A549 (cell line): ENCODE data around the gene ZNF354C. TPM values are rescaled to one million over a fixed set of nuclear protein-coding genes. Genes with fewer than 3 reads are reported as not detected.

Experiments
- ATAC-seq, 2 experiments: fragments of 200-7000 bp in 1 of 2; fragments of >200 bp in 1 of 2; cut with Nextera tagmentation in 1 of 2; cut with Tn5 transposase in 1 of 2; 3 replicates each; pipeline versions ENCODE4 v1.8.0 to v1.9.1; 2018 to 2020; ENCODE audit warnings: mild to moderate bottlenecking in 1 of 2, moderate library complexity in 1 of 2
- CTCF ChIA-PET: fragments of 300-600 bp; sonication (Branson Sonifier 250); formaldehyde crosslinking; extraction: SDS; loops from one replicate; lab custom pipeline; 2021; ENCODE audit warnings: antibody characterized with exemption, inconsistent platforms; lab: Yijun Ruan, JAX
- POLR2A ChIA-PET: fragments of 350-600 bp; formaldehyde crosslinking; extraction: SDS; loops from one replicate; lab custom pipeline; 2021; ENCODE audit warnings: antibody characterized with exemption, inconsistent platforms; lab: Yijun Ruan, JAX
- DNase-seq, 2 experiments: peaks; one replicate each; pipeline versions ENCODE4 v3.0.0 to v3.0.0-alpha.2; 2011 to 2016; ENCODE audit warnings: low read depth in 1 of 2, low spot score in 1 of 2
- FAIRE-seq: peaks from 2 replicates; lab custom pipeline; 2011; peaks lifted over from hg19 to GRCh38; lab: Jason Lieb, UNC
- H3K27ac ChIP-seq, 2 experiments: fragments of >200 bp; sonication (Bioruptor Twin); formaldehyde crosslinking; 3 replicates each; pipeline ENCODE4 v1.5.1; 2016 to 2017
- H3K4me1 ChIP-seq: fragments of >200 bp; sonication (Bioruptor Twin); formaldehyde crosslinking; 3 replicates; pipeline ENCODE4 v1.6.1; 2016
- H3K4me2 ChIP-seq: fragments of >200 bp; sonication (Bioruptor Twin); formaldehyde crosslinking; 3 replicates; pipeline ENCODE4 v1.6.1; 2016
- H3K4me3 ChIP-seq: fragments of >200 bp; sonication (Bioruptor Twin); formaldehyde crosslinking; 3 replicates; pipeline ENCODE4 v1.5.1; 2016
- H3K9me3 ChIP-seq: fragments of >200 bp; sonication (Bioruptor Twin); formaldehyde crosslinking; 3 replicates; pipeline ENCODE4 v1.6.1; 2016
- CBX2 ChIP-seq: fragments of 200-600 bp; sonication (generic); IDR thresholded peaks from 2 replicates; pipeline ENCODE4 v1.6.1; 2016; ENCODE audit warnings: low read depth, mild to moderate bottlenecking, borderline replicate concordance
- CHD2 ChIP-seq: fragments of 150-350 bp; IDR thresholded peaks from 2 replicates; pipeline ENCODE4 v1.6.1; 2014; ENCODE audit warnings: low read length; ENCODE audit not compliant: partially characterized antibody
- E2F6 ChIP-seq: IDR thresholded peaks from 2 replicates; pipeline ENCODE4 v1.6.1; 2012; ENCODE audit warnings: low read depth, borderline replicate concordance
- EP300 ChIP-seq, 2 experiments: fragments of >200 bp; sonication (Bioruptor Twin); formaldehyde crosslinking; IDR thresholded peaks; 2 replicates in 1 of 2; 3 replicates in 1 of 2; pipeline ENCODE4 v1.6.1; 2016 to 2017
- HDAC2 ChIP-seq: fragments of 200-600 bp; sonication (generic); IDR thresholded peaks from 2 replicates; pipeline ENCODE4 v1.6.1; 2016
- HES2 ChIP-seq: fragments of >200 bp; sonication (Bioruptor Twin); formaldehyde crosslinking; IDR thresholded peaks from 2 replicates; pipeline ENCODE4 v1.6.1; 2016
- HEYL ChIP-seq: fragments of 250-450 bp; sonication (Bioruptor Pico); IDR thresholded peaks from 2 replicates; pipeline ENCODE4 v1.8.0; 2021; ENCODE audit warnings: mild to moderate bottlenecking, moderate library complexity
- HMGXB4 ChIP-seq: fragments of 250-450 bp; sonication (Bioruptor Pico); IDR thresholded peaks from 2 replicates; pipeline ENCODE4 v1.5.0; 2021; ENCODE audit warnings: mild to moderate bottlenecking, moderate library complexity, borderline replicate concordance
- HOXB5 ChIP-seq: fragments of 250-450 bp; sonication (Bioruptor Pico); IDR thresholded peaks from 2 replicates; pipeline ENCODE4 v1.5.0; 2020; ENCODE audit warnings: mild to moderate bottlenecking, moderate library complexity
- JUNB ChIP-seq: fragments of >200 bp; sonication (Bioruptor Twin); formaldehyde crosslinking; IDR thresholded peaks from 2 replicates; pipeline ENCODE4 v1.6.1; 2016
- MAFK ChIP-seq: fragments of 450-650 bp; IDR thresholded peaks from 2 replicates; pipeline ENCODE4 v1.6.1; 2014; ENCODE audit not compliant: partially characterized antibody
- MYC ChIP-seq: IDR thresholded peaks from 2 replicates; pipeline ENCODE4 v1.6.1; 2012; ENCODE audit warnings: mild to moderate bottlenecking, inconsistent platforms, low read length, improper control_type of control experiment, borderline replicate concordance
- NPAS2 ChIP-seq: fragments of 250-450 bp; sonication (Bioruptor Pico); IDR thresholded peaks from 2 replicates; pipeline ENCODE4 v1.8.0; 2022; ENCODE audit warnings: mild to moderate bottlenecking, moderate library complexity, borderline replicate concordance
- NR3C1 ChIP-seq: fragments of >200 bp; sonication (Bioruptor Twin); formaldehyde crosslinking; IDR thresholded peaks from 3 replicates; pipeline ENCODE4 v1.6.1; 2017
- PBX3 ChIP-seq: IDR thresholded peaks from 2 replicates; pipeline ENCODE4 v1.6.1; 2012
- PHF8 ChIP-seq: fragments of 200-600 bp; sonication (generic); IDR thresholded peaks from 2 replicates; pipeline ENCODE4 v1.6.1; 2016; ENCODE audit warnings: low read depth, mild to moderate bottlenecking, antibody characterized with exemption, moderate library complexity, borderline replicate concordance
- RAD21 ChIP-seq, 2 experiments: fragments of >200 bp in 1 of 2; sonication (Bioruptor Twin) in 1 of 2; formaldehyde crosslinking in 1 of 2; IDR thresholded peaks in 1 of 2; conservative IDR thresholded peaks in 1 of 2; 2 replicates in 1 of 2; 3 replicates in 1 of 2; pipeline ENCODE4 v1.6.1; 2012 to 2018; ENCODE audit warnings: inconsistent platforms in 1 of 2
- RARB ChIP-seq: fragments of 250-450 bp; sonication (Bioruptor Pico); IDR thresholded peaks from 2 replicates; pipeline ENCODE4 v1.8.0; 2021; ENCODE audit warnings: mild to moderate bottlenecking, moderate library complexity
- RNF2 ChIP-seq: fragments of 200-600 bp; sonication (generic); IDR thresholded peaks from 2 replicates; pipeline ENCODE4 v1.6.1; 2016; ENCODE audit warnings: low read depth, mild to moderate bottlenecking, antibody characterized with exemption, moderate library complexity, borderline replicate concordance
- TFCP2L1 ChIP-seq: fragments of 250-450 bp; sonication (Bioruptor Pico); IDR thresholded peaks from 2 replicates; pipeline ENCODE4 v1.5.0; 2021; ENCODE audit warnings: mild to moderate bottlenecking
- ZC3H11A ChIP-seq: fragments of 450-650 bp; IDR thresholded peaks from 2 replicates; pipeline ENCODE4 v1.6.1; 2014; ENCODE audit warnings: antibody characterized with exemption, mild to moderate bottlenecking
- WGBS: methylation state at CpG from one replicate; pipeline ENCODE4 v1.1.6; 2017; ENCODE audit errors: missing lambda C conversion rate; 5-methylcytosine and 5-hydroxymethylcytosine counted together
- polyA plus RNA-seq, 4 experiments: library from polyadenylated mRNA; depleted of rRNA in 3 of 4; stranded (reverse); fragments of >200 nt; fragmentation: RNase III in 1 of 4; extraction: RNeasy Plus Mini Kit Qiagen cat#74134 plus additional on column Dnase treatment in 1 of 4; gene quantifications; 2 replicates in 3 of 4; 3 replicates in 1 of 4; pipeline ENCODE4 v1.2.3, GENCODE V29; 2011 to 2017

ZNF354C gene
- polyA plus RNA-seq, 2 of the 4 experiments (the other 2 are of a cell fraction) = 1.7 to 2.3 TPM

GRCh38 chr5:179054036-179054785, 6.0 kb upstream of the ZNF354C start:
- Histone ChIP-seq H3K4me1 (no peaks in the 10 kb centered on the region), H3K4me3 (no peak overlapping the region), H3K27ac (no peak overlapping the region), H3K9me3 (peaks cover 41% of the 10 kb centered on the region), H3K4me2 (no peak overlapping the region)
- DNase-seq (no peak), ATAC-seq (no peak), FAIRE-seq (no peak)
- ChIA-PET POLR2A (no interaction called here), CTCF (interaction anchor here (1.4 kb wide), 1 partner anchor 9 kb away, joined by 3 read pairs; no protein-coding TSS in a partner anchor)
- WGBS = 38% methylated on average over 15 of the region's 15 CpGs
- TF ChIP-seq CHD2 = no peak
- TF ChIP-seq RAD21 (conservative IDR thresholded peaks at IDR 0.05 in 1 of 2, IDR thresholded peaks at IDR 0.05 in 1 of 2) = no peak
- TF ChIP-seq TFCP2L1 (CRISPR knock-in tag) = no peak
- TF ChIP-seq NPAS2 = no peak
- no peak for TF ChIP-seq CBX2
- no peak for TF ChIP-seq PHF8
- no peak for TF ChIP-seq RARB (CRISPR knock-in tag)
- TF ChIP-seq HES2 = no peak
- TF ChIP-seq E2F6 = no peak
- TF ChIP-seq EP300 (IDR thresholded peaks at IDR 0.05) = no peak
- TF ChIP-seq MAFK = no peak
- no peak for TF ChIP-seq HMGXB4 (CRISPR knock-in tag)
- no peak for TF ChIP-seq RNF2
- TF ChIP-seq NR3C1 = no peak
- TF ChIP-seq PBX3 = no peak
- no peak for TF ChIP-seq ZC3H11A
- no peak for TF ChIP-seq HDAC2
- TF ChIP-seq HOXB5 (CRISPR knock-in tag) = no peak
- no peak for TF ChIP-seq MYC

- ATAC-seq = no peak
- no peak overlapping the region for H3K27ac ChIP-seq
- ChIA-PET CTCF (no interaction called here), POLR2A (no interaction called here)
- no peak overlapping the region for H3K4me3 ChIP-seq
- no peaks in the 10 kb centered on the region for H3K4me1 ChIP-seq
- FAIRE-seq = no peak
- no peak overlapping the region for H3K4me2 ChIP-seq
- WGBS = 17% methylated on average over 9 of the region's 10 CpGs
- DNase-seq = no peak
- no peak for TF ChIP-seq JUNB
- TF ChIP-seq HEYL = no peak
- TF ChIP-seq MAFK = peak; percentile 74
- no peak for TF ChIP-seq CBX2
- H3K9me3 ChIP-seq = peaks cover 43% of the 10 kb centered on the region
Measured at GRCh38 chr5:179054876-179055275, 5.3 kb upstream of the ZNF354C start.
